Epidermal melanocyte (primary cell): ENCODE data around the gene KLHDC10.
"Not testable (repeated sequence)": the region's sequence is repeated elsewhere in the genome, so short reads cannot be mapped to it uniquely, and the experiment has no call there.

Experiments used
- DNase-seq: peaks from one replicate; pipeline ENCODE4 v3.0.0; 2011; ENCODE audit warnings: low spot score; ENCODE audit not compliant: insufficient read length

The KLHDC10 gene

GRCh38 chr7:130141161-130141883 is 71.0 kb downstream of the KLHDC10 start:
- no peak for DNase-seq

DNA sequence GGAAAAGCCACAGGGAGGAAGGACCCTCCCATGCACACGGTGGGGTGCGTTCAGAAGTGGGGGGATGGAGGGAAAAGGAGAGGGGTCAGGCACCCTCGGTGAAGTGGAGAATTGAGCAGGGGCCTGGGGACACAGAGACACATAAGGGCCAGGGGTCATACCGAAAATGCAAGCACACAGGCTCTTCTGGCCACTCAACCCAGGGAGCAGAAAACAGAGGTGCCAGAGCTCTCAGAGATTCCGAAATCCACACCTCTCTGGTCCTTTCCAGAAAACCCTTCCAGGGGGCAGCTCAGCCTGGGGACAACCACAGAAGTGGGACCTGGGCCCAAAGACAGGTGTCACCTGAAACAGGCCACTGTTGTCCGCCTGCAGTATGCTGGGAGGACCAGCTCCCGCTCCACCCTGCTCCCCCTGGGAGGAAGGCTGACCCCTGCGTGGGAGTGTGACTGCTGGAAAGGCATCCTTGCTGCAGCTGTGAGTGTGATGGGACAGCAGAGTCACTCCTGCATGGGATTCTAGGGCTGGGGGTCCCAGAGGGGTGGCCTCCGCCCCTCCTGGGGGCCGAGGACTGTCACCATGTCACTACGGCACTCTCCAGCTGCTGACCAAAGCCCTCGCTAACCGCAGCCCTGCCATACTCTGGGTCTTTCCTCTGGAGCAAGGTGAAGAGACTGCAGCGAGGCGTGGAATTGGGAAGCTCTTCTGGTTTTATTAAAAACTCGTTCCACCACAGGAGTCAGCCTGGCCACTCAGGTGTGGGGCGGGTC is 71.7 kb downstream of the KLHDC10 start:
- DNase-seq, result no peak

DNA sequence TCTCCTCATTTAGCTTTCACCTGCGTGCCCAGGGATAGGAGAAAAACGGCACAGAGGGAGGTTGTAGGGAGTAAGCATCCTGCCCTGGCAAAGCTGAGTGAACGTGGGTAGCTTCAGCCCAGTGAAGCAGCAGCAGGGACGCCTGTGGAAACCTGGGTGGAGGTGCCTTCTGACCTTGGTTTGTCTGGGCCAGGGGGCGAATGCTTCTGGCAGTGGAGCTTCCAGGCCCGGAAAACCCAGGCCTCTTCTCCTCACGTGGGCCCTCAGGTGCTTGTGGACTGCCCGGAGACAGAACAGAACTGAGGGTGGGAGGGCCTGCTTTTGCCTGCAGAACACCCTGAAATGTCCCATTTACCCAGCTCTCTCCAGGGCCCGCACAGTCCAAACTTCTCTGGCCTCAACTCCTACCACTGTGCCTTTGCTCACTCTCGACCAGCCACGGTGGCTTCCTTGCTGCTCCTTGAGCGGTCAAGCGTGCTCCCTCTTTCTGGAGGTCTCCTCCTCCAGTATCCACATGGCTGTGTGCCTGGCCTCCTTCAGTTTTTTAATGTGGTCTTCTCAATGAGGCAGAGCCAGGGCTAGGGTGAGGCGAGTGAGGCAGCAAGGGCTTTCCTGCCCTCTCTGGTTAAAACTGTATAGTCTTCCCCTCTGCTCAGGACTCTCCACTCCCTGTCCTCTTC is 72.5 kb downstream of the KLHDC10 start:
- no peak for DNase-seq

DNA sequence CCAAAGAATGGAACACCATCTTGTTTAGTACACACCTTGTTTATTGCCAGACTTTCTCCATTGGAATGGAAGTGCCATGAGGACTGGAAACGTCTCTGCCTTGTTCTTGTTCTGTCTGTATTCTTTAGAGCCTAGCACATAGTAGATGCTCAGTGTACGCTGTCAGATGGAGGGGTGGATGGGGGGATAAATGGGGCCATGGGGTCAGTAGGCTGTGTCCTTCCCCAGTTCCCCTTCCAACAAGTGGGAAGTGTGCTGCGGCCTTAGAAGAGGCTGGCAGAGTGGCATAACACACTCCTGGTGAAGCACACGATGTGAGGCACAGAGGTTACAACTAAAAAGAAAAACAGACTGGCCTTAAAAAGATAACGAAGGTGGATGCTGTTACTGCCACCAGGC is 73.0 kb downstream of the KLHDC10 start:
- no peak for DNase-seq

- no peak for DNase-seq
These were observed 73.6 kb downstream of the KLHDC10 start for GRCh38 chr7:130143986-130144311.

DNA sequence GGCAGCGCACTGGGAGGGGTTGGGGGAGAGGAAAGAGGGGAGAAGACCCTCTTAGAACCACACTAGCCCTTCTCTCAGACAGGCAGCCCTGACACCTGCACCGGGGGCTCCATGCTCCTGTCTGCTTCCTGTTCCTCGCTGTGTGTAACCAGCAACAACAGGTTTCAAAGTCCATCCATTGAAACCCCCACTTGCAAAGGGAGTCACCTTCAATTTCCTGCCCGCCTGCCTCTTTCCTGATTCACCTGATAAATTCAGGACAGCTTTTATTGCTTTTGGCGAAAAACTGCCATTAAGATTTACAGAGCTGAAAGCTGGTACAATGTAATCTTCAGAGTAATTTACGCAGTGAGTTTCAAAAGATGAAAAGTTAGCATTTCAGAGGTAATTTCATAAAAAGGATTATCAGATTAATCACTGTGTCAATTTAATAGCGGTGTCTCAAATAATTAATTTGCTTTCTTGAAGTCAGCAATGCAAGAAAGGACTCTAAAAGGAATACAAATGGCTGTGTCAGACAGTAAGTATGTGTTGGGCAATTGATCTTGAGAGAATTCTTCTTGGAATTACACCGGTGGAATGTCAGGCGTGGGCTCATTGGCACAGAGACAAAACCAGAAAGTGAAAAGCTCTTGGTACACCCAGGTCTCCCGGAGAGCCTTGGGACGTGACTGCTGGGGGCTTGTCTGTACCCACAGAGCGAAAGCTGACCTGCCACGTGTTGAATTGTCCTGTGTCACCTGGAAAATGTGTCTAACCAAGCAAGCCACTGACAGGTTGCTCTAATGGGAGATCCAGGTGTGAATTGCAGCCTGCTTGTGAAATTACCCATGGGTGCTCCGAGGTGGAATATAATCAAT is 74.2 kb downstream of the KLHDC10 start:
- DNase-seq, result peak; percentile 43

GRCh38 chr7:130145424-130146100 is 75.2 kb downstream of the KLHDC10 start:
- DNase-seq, result no peak

DNA sequence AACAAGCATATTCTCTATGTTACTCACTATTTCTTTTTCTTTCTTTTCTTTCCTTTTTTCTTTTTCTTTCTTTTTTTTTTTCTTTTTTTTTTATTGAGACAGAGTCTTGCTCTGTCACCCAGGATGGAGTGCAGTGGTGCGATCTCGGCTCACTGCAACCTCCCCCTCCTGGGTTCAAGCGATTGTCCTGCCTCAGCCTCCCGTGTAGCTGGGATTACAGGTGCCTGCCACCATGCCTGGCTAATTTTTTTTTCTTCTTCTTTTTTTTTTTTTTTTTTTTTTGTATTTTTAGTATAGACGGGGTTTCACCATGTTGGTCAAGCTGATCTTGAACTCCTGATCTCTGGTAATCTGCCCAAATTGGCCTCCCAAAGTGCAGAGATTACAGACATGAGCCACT is 75.8 kb downstream of the KLHDC10 start:
- not testable (repeated sequence) for DNase-seq

GRCh38 chr7:130146693-130147405 is 76.5 kb downstream of the KLHDC10 start:
- DNase-seq, result no peak

DNA sequence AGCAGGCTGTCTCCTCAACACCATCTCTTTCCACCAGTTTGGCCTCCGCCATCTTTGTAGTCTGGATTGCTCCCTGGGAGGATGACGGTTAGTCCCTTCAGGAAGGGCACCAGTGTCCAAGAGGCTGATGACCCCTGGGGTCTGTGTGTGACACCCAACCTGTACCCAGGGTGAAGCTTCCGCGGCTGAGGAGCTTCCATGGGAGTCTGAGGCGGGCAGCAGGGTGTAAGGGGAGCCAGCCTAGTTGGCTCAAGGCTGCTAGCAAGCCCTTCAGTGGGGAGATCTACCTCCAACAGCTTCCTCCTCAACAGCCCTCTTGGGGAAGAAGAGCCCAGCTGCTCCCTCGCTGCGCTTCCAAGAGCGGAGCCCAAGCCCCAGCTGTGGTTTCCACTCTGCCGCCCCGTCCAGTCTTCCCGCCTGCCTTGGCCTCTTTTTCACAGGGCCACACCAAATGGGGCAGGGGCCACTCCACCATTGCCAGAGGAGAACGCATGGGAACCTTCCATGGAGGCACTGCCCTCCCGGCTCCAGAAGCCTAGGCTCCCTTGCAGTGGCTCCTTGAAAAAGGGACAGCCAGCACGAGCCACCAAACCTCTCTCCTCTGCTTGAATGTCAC is 77.5 kb downstream of the KLHDC10 start:
- no peak for DNase-seq

GRCh38 chr7:130148561-130148960 is 78.2 kb downstream of the KLHDC10 start:
- DNase-seq, result no peak

- DNase-seq, result no peak
These were observed 79.2 kb downstream of the KLHDC10 start for GRCh38 chr7:130149281-130150139.

- DNase-seq, result no peak
These were observed 80.3 kb downstream of the KLHDC10 start for GRCh38 chr7:130150587-130150986.

DNA sequence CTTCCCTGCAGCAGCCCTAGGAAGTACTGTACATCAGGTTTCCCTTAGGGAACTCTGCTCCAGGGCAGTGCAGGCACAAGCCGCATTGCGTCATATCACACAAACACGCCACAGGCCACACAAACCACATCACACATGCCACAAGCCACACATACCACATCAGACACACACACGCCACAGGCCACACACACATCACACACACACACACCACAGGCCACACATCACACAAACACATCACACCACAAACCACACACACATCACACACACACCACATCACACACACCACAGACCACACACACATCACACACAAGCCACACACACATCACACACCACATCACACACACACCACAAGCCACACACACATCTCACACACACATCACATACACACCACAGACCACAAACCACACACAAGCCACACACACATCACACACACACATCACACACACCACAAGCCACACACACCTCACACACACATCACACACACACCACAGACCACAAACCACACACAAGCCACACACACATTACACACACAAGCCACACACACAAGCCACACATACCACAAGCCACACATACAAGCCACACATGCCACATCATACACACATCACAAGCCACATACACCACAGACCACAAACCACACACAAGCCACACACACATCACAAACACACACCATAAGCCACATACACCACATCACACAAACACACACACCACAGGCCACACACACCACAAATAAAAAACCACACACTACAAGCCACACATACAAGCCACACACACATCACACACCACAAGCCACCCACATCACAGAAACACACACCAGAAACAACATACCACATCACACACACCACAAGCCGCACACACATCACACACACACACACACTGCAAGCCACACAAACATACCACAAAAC is 81.5 kb downstream of the KLHDC10 start:
- DNase-seq, result no peak

- no peak for DNase-seq
These were observed 82.3 kb downstream of the KLHDC10 start for GRCh38 chr7:130152493-130153210.

DNA sequence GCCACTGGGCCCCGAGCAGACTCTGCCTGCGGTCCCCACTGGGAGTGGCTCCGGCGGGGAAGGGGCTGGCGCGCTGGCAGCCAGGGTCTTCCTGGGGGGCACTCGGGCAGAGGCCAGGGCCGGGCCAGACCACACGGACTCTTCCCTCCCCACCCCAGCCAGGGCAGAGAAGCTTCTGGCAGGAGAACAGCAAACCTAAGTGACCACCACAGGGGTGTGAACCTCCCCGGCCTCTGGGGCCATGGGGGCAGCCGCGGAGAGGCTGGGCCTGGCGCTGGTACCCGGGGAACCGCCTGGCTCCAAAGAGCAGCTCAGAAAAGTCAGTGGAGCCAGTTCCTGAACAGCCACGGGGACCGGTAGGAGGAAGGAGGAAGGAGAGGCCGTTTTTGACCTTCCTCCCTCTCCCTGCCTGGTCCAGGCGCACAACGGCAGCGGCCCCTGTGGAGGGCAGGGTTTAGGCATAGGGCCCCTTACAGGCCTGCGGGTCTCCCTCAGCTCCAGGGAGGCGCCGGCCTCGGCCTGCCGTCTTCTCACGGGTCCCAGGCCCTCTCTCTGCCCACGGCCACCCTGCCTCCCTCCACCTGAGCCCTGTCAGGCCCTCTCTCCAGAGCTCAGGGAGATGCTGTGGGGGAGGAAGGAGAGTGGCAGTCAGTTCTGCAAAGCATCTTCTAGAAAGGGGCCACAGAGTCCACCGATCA is 83.0 kb downstream of the KLHDC10 start:
- no peak for DNase-seq

DNA sequence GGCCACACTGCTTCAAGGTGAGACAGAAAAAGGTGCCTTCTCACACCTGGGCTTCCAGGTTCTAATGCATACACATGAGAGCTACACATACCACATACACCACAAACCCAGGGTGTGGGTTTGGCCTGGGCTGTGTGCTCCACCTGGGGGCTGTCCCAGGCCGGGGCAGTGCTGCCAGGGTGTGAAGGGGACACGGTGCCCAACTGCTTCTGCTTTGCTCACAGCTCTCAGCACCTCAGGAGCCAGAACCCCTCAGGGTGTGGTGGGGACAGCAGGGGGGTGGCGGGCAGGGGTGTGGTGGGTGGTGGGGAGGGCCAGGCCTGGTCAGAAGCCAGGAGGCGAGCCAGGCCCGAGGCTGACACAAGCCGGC is 83.8 kb downstream of the KLHDC10 start:
- no peak for DNase-seq
